ENCODE results near the gene TDRD10. TPM values are rescaled to one million over a fixed set of nuclear protein-coding genes. Genes with fewer than 3 reads are reported as not detected.

TDRD10 gene, protein sequence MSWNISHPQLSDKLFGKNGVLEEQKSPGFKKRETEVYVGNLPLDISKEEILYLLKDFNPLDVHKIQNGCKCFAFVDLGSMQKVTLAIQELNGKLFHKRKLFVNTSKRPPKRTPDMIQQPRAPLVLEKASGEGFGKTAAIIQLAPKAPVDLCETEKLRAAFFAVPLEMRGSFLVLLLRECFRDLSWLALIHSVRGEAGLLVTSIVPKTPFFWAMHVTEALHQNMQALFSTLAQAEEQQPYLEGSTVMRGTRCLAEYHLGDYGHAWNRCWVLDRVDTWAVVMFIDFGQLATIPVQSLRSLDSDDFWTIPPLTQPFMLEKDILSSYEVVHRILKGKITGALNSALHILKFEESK
- 1.8 TPM for total RNA-seq

DNA sequence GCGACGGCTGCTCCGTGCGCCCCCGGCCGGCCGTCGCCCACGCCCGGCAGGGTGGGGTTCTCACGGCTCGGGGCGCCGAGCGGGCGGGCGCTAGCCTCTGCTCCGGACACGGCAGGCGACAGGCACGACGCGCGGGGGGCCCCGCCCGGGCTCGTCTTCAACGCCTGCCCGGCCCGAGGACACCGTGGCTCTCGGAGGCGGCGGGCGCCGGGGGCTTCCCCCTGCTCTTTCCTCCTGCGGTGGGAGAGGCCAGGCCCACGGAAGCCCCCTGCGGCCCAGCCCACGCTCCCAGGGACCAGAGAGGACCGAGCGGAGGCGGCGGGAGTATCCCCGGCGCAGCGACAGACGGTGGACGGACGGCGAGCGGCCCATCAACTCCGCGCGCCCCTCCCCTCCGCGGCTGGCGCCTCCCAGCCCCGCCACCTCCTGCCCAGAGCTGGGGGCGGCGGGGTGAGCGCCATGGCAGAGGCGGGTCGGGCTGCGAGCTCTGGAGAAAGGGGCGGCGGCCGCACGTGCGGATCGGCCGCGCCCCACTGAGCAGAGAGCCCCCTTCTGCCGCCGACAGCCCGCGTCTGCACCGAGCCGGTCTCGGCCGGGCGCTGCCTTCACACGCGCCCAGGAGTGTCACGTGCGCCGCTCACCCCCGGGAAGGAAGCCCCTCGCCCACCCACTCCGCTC lies at the start of gene TDRD10, which contains the start of gene SHE:
TDRD10 (plus strand) TSS at position 154 of the 678 bp plus-strand sequence. CDS start 4,685 bp downstream, outside the sequence.
SHE (minus strand) TSS at position 347 of the 678 bp plus-strand sequence. CDS start 386 bp downstream, outside the sequence.

DNA sequence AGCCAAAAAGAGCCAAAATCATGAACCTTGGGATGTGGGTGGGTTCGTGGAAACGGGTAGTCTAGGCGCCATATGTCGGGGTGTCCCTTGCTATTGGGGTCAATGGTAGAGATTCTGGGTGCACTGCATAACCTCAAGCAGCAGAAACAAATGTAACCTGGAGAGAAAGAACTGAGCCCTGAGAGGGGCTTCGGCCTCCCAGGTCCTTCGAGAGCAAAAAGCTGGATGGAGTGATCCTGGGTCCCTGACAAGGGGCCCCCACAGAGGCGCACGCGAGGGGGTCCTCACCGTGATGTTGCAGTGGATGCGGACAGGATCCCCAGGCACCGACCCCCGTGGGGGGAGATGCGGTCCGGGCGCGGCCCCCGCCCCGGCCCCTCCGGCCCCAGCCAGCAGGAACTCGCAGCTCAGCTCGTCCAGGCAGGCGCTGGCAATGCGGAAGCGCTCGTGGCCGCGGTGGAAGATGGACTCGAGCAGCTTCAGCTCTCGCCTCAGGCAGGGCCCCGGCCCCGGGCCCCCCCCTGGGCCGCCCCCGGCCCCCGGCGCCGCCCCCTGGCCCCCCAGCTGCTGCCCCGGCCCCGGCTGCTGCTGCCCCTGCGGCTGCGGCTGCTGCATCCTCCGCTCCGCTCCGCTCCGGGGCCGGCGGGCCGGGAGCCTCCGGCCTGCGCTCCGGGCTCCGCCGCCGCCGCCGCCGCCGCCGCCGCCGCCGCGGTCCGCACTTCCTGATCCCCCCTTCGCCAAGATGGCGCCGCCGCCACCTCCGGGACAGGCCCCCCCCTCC lies 56.1 kb downstream of the TDRD10 start, which contains the start of gene UBE2Q1:
UBE2Q1 (minus strand) TSS at position 724 of the 781 bp plus-strand sequence; CDS start at position 615, 109 bp downstream.

DNA sequence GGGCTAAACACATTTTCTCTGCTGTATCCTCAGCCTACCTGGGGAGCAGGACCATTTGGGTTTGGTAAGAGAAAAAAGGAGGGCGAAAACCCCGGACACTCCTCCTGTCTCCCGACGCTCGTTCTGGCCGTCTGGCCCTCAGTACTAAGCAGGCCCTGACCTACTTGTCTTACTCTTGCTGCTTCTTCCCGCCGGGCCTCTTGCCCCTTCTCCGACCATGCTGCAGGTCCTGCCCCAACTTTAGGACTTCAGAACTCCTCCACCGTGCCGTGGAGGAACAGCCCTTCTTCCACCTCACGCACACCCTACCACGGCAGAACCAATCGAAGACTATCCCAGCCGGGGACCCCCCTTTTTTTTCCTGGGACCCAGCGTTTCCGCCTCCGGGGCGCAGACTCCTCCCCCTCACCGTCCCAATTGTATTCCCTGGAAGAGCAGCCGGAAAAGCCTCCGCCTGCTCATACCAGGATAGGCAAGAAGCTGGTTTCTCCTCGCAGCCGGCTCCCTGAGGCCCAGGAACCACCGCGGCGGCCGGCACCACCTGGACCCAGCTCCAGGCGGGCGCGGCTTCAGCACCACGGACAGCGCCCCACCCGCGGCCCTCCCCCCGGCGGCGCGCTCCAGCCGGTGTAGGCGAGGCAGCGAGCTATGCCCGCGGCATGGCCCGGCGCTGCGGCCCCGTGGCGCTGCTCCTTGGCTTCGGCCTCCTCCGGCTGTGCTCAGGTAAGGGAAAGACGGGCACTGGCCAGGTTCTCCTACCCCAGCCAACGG lies 65.6 kb downstream of the TDRD10 start, which contains the start of gene CHRNB2:
CHRNB2 (plus strand) TSS at position 393 of the 771 bp plus-strand sequence; CDS start at position 660, 267 bp downstream.

Other genes starting within 250 kb of the TDRD10 start
- gene HAX1, start 229.6 kb upstream of the TDRD10 start, total RNA-seq: 57.7 TPM
- 0.12 TPM for gene AQP10, start 181.1 kb upstream of the TDRD10 start, total RNA-seq
- 57.7 TPM for gene ATP8B2, start 176.7 kb upstream of the TDRD10 start, total RNA-seq
- gene IL6R, start 96.9 kb upstream of the TDRD10 start, total RNA-seq: 22.2 TPM
- 14.1 TPM for gene SHE, start 193 bp downstream of the TDRD10 start, total RNA-seq
- gene UBE2Q1, start 56.4 kb downstream of the TDRD10 start, total RNA-seq: 23.9 TPM
- 0.35 TPM for gene CHRNB2, start 65.6 kb downstream of the TDRD10 start, total RNA-seq
- 136 TPM for gene ADAR, start 106.0 kb downstream of the TDRD10 start, total RNA-seq